ENCODE measurements around the gene NUP210.

The NUP210 gene

GRCh38 chr3:13288732-13289718 lies 131.1 kb downstream of the NUP210 start:
- DNase-seq, result no peak

GRCh38 chr3:13287833-13288232 lies 132.3 kb downstream of the NUP210 start:
- no peak for DNase-seq

- DNase-seq, result no peak
Observed at GRCh38 chr3:13286873-13287272, 133.2 kb downstream of the NUP210 start.

GRCh38 chr3:13285007-13285567 lies 135.0 kb downstream of the NUP210 start:
- no peak for DNase-seq

GRCh38 chr3:13283877-13284264 lies 136.3 kb downstream of the NUP210 start:
- DNase-seq, result no peak

GRCh38 chr3:13282986-13283876 lies 136.9 kb downstream of the NUP210 start:
- DNase-seq, result peak in 2 of 14 donors; percentile 11 to 16

GRCh38 chr3:13282358-13282985 lies 137.7 kb downstream of the NUP210 start:
- DNase-seq, result no peak

- DNase-seq, result no peak
Observed at GRCh38 chr3:13281507-13282357, 138.4 kb downstream of the NUP210 start.

GRCh38 chr3:13280811-13281506 lies 139.2 kb downstream of the NUP210 start:
- DNase-seq, result peak in 1 of 14 donors; percentile 42

- no peak for DNase-seq
Observed at GRCh38 chr3:13280122-13280790, 139.9 kb downstream of the NUP210 start.

GRCh38 chr3:13279532-13279910 lies 140.6 kb downstream of the NUP210 start:
- no peak for DNase-seq

- no peak for DNase-seq
Observed at GRCh38 chr3:13278783-13279531, 141.2 kb downstream of the NUP210 start.

- peak in 2 of 14 donors; percentile 31 to 34 for DNase-seq
Observed at GRCh38 chr3:13277860-13278531, 142.1 kb downstream of the NUP210 start.

GRCh38 chr3:13277196-13277813 lies 142.8 kb downstream of the NUP210 start:
- DNase-seq, result peak in 1 of 14 donors; percentile 48

GRCh38 chr3:13276438-13277195 lies 143.5 kb downstream of the NUP210 start:
- DNase-seq, result peak in 7 of 14 donors; percentile 17 to 77 (median 28)

- no peak for DNase-seq
Observed at GRCh38 chr3:13275376-13276005, 144.6 kb downstream of the NUP210 start.

Data from C1 segment of cervical spinal cord (tissue), 14 donors.